Adrenal gland (tissue), 12 donors: ENCODE measurements around the gene RAB4A. TPM values are rescaled to one million over a fixed set of nuclear protein-coding genes. Genes with fewer than 3 reads are reported as not detected.

ENCODE experiments used
- DNase-seq, 7 donors: peaks; one replicate each; pipeline ENCODE4 v3.0.0-alpha.2; 2019 to 2020
- H3K27ac ChIP-seq, 5 donors: fragments of 200-600 bp; sonication (generic) in 4 of 5; 1 replicate in 3 of 5; 2 replicates in 2 of 5; pipeline versions ENCODE4 v1.5.1 to v1.8.0; 2016 to 2020; ENCODE audit warnings: mild to moderate bottlenecking in 1 of 5
- H3K27me3 ChIP-seq: fragments of 200-600 bp; 2 replicates; pipeline ENCODE4 v1.8.0; 2021
- H3K36me3 ChIP-seq, 2 donors: fragments of 200-600 bp; replicated peaks in 1 of 2; 1 replicate in 1 of 2; 2 replicates in 1 of 2; pipeline versions ENCODE4 v1.5.1 to v1.8.0; 2018 to 2022
- H3K4me1 ChIP-seq, 2 donors: fragments of 200-600 bp; replicated peaks in 1 of 2; 1 replicate in 1 of 2; 2 replicates in 1 of 2; pipeline versions ENCODE4 v1.5.1 to v1.8.0; 2018 to 2021
- H3K4me3 ChIP-seq, 4 donors: fragments of 200-600 bp; sonication (generic) in 3 of 4; one replicate each; pipeline ENCODE4 v1.5.1; 2016 to 2018
- H3K9me3 ChIP-seq, 3 donors: fragments of 200-600 bp; sonication (generic) in 1 of 3; replicated peaks in 1 of 3; 1 replicate in 2 of 3; 2 replicates in 1 of 3; pipeline versions ENCODE4 v1.5.1 to v1.8.0; 2016 to 2021
- CTCF ChIP-seq, 6 experiments: fragments of 450-650 bp in 4 of 6; fragments of 200-600 bp in 2 of 6; sonication (generic) in 1 of 6; IDR thresholded peaks; 1 replicate in 5 of 6; 2 replicates in 1 of 6; pipeline versions ENCODE4 v1.5.1 to v1.8.0; 2016 to 2021; ENCODE audit warnings: antibody characterized with exemption in 6 of 6, mild to moderate bottlenecking in 2 of 6, moderate library complexity in 1 of 6
- POLR2A ChIP-seq, 2 donors: fragments of 450-650 bp; IDR thresholded peaks; one replicate each; pipeline ENCODE4 v1.6.1; 2017; ENCODE audit warnings: antibody characterized with exemption in 2 of 2, mild to moderate bottlenecking in 2 of 2, moderate library complexity in 1 of 2
- WGBS, 4 donors: extraction: QIAGEN DNeasy Blood & Tissue Kit in 2 of 4; methylation state at CpG; one replicate each; pipeline versions ENCODE4 v1.1.5 to v1.1.7; 2013 to 2017; 5-methylcytosine and 5-hydroxymethylcytosine counted together
- intact Hi-C, 2 donors: fragments of 100-400 bp; cut with DNase I; formaldehyde crosslinking; loops; one replicate each; pipeline versions ENCODE4 v1.14.1 to v1.15.0; 2022 to 2023
- polyA plus RNA-seq, 3 donors: library from polyadenylated mRNA; stranded (reverse); fragments of 200-250 nt in 2 of 3; fragments of 350-450 nt in 1 of 3; fragmentation: Illumina TruSeq in 1 of 3; extraction: RNeasy Lipid Tissue Mini Kit (QIAGEN cat#74804) in 1 of 3; gene quantifications; one replicate each; pipeline ENCODE4 v1.2.3, GENCODE V29; 2013 to 2014
- total RNA-seq, 9 donors: library from RNA; depleted of rRNA in 4 of 9; stranded (reverse); fragments of >200 nt in 4 of 9; fragments of 120-200 nt in 1 of 9; fragmentation: NEBNext Ultra II Directional in 1 of 9; extraction: Animal tissue kit (Norgen Biotek cat#: 25700) in 1 of 9; gene quantifications; one replicate each; pipeline versions ENCODE4 v1.1.0 to v1.2.4, GENCODE V29; 2013 to 2023
- donor health status: healthy with polysubstance abuse.
- donor health status: Bipolar disorder and iron deficiency.
- donor health status: DM: yes; HTN: yes; CAD: no.
- donor health status: DM: no; HTN: no; CAD: no.
- donor health status: DM: no; HTN: no; CAD: no.
- donor health status: DM: yes; HTN: yes; CAD: no.

Gene RAB4A
- total and polyA plus RNA-seq, 12 donors = 14.5 to 80.9 (median 45.3) TPM

- TF ChIP-seq POLR2A (IDR thresholded peaks at IDR 0.05) (no peak), CTCF (IDR thresholded peaks at IDR 0.05) (no peak)
- WGBS, 4 donors = 85 to 88% (median 85%) methylated on average over 4 of the region's 4 CpGs
- no peak for DNase-seq
- intact Hi-C loops = no loop called here
- H3K9me3 ChIP-seq = peaks cover 0 to 13% (median 0%) of the 10 kb centered on the region in 3 donors
- H3K4me1 ChIP-seq = no peaks in the 10 kb centered on the region
- H3K4me3 ChIP-seq = no peak overlapping the region
- H3K36me3 ChIP-seq = no peaks in the 10 kb centered on the region
- no peak overlapping the region for H3K27ac ChIP-seq
- H3K27me3 ChIP-seq = no peaks in the 10 kb centered on the region
Observed at GRCh38 chr1:229243638-229244037, 27.3 kb upstream of the RAB4A start.

- WGBS, 4 donors = 81 to 97% (median 92%) methylated on average over 3 of the region's 3 CpGs
- no peak overlapping the region for H3K4me3 ChIP-seq
- H3K9me3 ChIP-seq = peaks cover 0 to 13% (median 0%) of the 10 kb centered on the region in 3 donors
- no peak overlapping the region for H3K27ac ChIP-seq
- H3K4me1 ChIP-seq = no peaks in the 10 kb centered on the region
- TF ChIP-seq CTCF (IDR thresholded peaks at IDR 0.05) (no peak), POLR2A (IDR thresholded peaks at IDR 0.05) (no peak)
- no peak for DNase-seq
- H3K27me3 ChIP-seq = no peaks in the 10 kb centered on the region
- no peaks in the 10 kb centered on the region for H3K36me3 ChIP-seq
- intact Hi-C loops = no loop called here
Observed at GRCh38 chr1:229244091-229244490, 26.8 kb upstream of the RAB4A start.

- Histone ChIP-seq H3K4me1 (no peaks in the 10 kb centered on the region), H3K27ac (no peak overlapping the region), H3K36me3 (no peaks in the 10 kb centered on the region), H3K9me3 (peaks cover 0 to 13% (median 0%) of the 10 kb centered on the region in 3 donors), H3K4me3 (no peak overlapping the region), H3K27me3 (no peaks in the 10 kb centered on the region)
- 94 to 100% (median 99%) methylated on average over 1 to 2 of the region's 2 CpGs for WGBS, 4 donors
- DNase-seq = no peak
- TF ChIP-seq CTCF (IDR thresholded peaks at IDR 0.05) (no peak), POLR2A (IDR thresholded peaks at IDR 0.05) (no peak)
- intact Hi-C loops = no loop called here
Observed at GRCh38 chr1:229247871-229248270, 23.0 kb upstream of the RAB4A start.

GRCh38 chr1:229248821-229249817 is 21.8 kb upstream of the RAB4A start:
- Histone ChIP-seq H3K4me1 (peaks cover 0 to 4% of the 10 kb centered on the region in 2 donors), H3K36me3 (no peaks in the 10 kb centered on the region), H3K4me3 (no peak overlapping the region), H3K27me3 (no peaks in the 10 kb centered on the region), H3K9me3 (peaks cover 0 to 4% (median 0%) of the 10 kb centered on the region in 3 donors), H3K27ac (no peak overlapping the region)
- no peak for TF ChIP-seq CTCF (IDR thresholded peaks at IDR 0.05)
- no peak for TF ChIP-seq POLR2A (IDR thresholded peaks at IDR 0.05)
- intact Hi-C loops = no loop called here
- no peak for DNase-seq
- WGBS, 4 donors = 65 to 72% (median 71%) methylated on average over 10 of the region's 10 CpGs
